SK-N-SH treated with all-trans-retinoic acid at 6 μM for 48 hours (cell line): ENCODE measurements around the gene TACC3.

ENCODE experiments used
- ATAC-seq: fragments of 200-7000 bp; cut with Tn5 transposase; 3 replicates; pipeline ENCODE4 v1.9.1; 2020; ENCODE audit warnings: mild to moderate bottlenecking, moderate library complexity
- ARNTL ChIP-seq: fragments of 450-650 bp; formaldehyde crosslinking; IDR thresholded peaks from 2 replicates; pipeline ENCODE4 v1.5.0; 2020; ENCODE audit warnings: low read depth, mild to moderate bottlenecking, moderate library complexity, borderline replicate concordance
- CSDC2 ChIP-seq: fragments of 250-450 bp; sonication (Bioruptor Pico); IDR thresholded peaks from 2 replicates; pipeline ENCODE4 v1.5.0; 2020; ENCODE audit warnings: mild to moderate bottlenecking, moderate library complexity
- ESRRG ChIP-seq: fragments of 250-450 bp; sonication (Bioruptor Pico); IDR thresholded peaks from 2 replicates; pipeline ENCODE4 v1.6.1; 2021; ENCODE audit warnings: mild to moderate bottlenecking
- ISL1 ChIP-seq: fragments of 250-450 bp; sonication (Bioruptor Pico); IDR thresholded peaks from 2 replicates; pipeline ENCODE4 v2.1.2; 2022; ENCODE audit warnings: mild to moderate bottlenecking, moderate library complexity
- PPARA ChIP-seq: fragments of 250-450 bp; sonication (Bioruptor Pico); IDR thresholded peaks from 2 replicates; pipeline ENCODE4 v1.5.0; 2020; ENCODE audit warnings: mild to moderate bottlenecking, borderline replicate concordance
- RARB ChIP-seq: fragments of 250-450 bp; sonication (Bioruptor Pico); IDR thresholded peaks from 2 replicates; pipeline ENCODE4 v1.8.0; 2021; ENCODE audit warnings: mild to moderate bottlenecking, moderate library complexity
- SNAI2 ChIP-seq: fragments of 250-450 bp; sonication (Bioruptor Pico); IDR thresholded peaks from 2 replicates; pipeline ENCODE4 v1.5.0; 2020; ENCODE audit warnings: mild to moderate bottlenecking, moderate library complexity
- TCF4 ChIP-seq: fragments of 250-450 bp; sonication (Bioruptor Pico); IDR thresholded peaks from 2 replicates; pipeline ENCODE4 v1.8.0; 2021; ENCODE audit warnings: mild to moderate bottlenecking, moderate library complexity, borderline replicate concordance
- TOX ChIP-seq: fragments of 250-450 bp; sonication (Bioruptor Pico); IDR thresholded peaks from 2 replicates; pipeline ENCODE4 v1.8.0; 2021; ENCODE audit warnings: mild to moderate bottlenecking, moderate library complexity, borderline replicate concordance
- ZC3H10 ChIP-seq: fragments of 250-450 bp; sonication (Bioruptor Pico); IDR thresholded peaks from 2 replicates; pipeline ENCODE4 v1.5.1; 2021; ENCODE audit warnings: mild to moderate bottlenecking, moderate library complexity
- ZFP3 ChIP-seq: fragments of 250-450 bp; sonication (Bioruptor Pico); IDR thresholded peaks from 2 replicates; pipeline ENCODE4 v1.5.0; 2020; ENCODE audit warnings: mild to moderate bottlenecking, moderate library complexity
- ZFP30 ChIP-seq: fragments of 450-650 bp; formaldehyde crosslinking; IDR thresholded peaks from 2 replicates; pipeline ENCODE4 v1.5.0; 2022; ENCODE audit warnings: mild to moderate bottlenecking, moderate library complexity
- ZNF565 ChIP-seq: fragments of 450-650 bp; formaldehyde crosslinking; conservative IDR thresholded peaks from 2 replicates; pipeline ENCODE4 v1.5.0; 2020; ENCODE audit warnings: low read depth, mild to moderate bottlenecking, moderate library complexity
- TF ChIP-seq, protein P1 (sequence below): fragments of 250-450 bp; sonication (Bioruptor Pico); IDR thresholded peaks from 2 replicates; pipeline ENCODE4 v1.5.1; 2021; ENCODE audit warnings: mild to moderate bottlenecking, moderate library complexity
- TF ChIP-seq, protein P2 (sequence below): fragments of 250-450 bp; sonication (Bioruptor Pico); IDR thresholded peaks from 2 replicates; pipeline ENCODE4 v1.5.0; 2020; ENCODE audit warnings: mild to moderate bottlenecking, moderate library complexity
- TF ChIP-seq, protein P3 (sequence below): fragments of 250-450 bp; sonication (Bioruptor Pico); IDR thresholded peaks from 2 replicates; pipeline ENCODE4 v1.5.1; 2020; ENCODE audit warnings: low read depth, mild to moderate bottlenecking, moderate library complexity
- TF ChIP-seq, protein P4 (sequence below): fragments of 250-450 bp; sonication (Bioruptor Pico); IDR thresholded peaks from 2 replicates; pipeline ENCODE4 v1.8.0; 2021; ENCODE audit warnings: low read depth, mild to moderate bottlenecking, moderate library complexity, borderline replicate concordance
- TF ChIP-seq, protein P5 (sequence below): fragments of 250-450 bp; sonication (Bioruptor Pico); IDR thresholded peaks from 2 replicates; pipeline ENCODE4 v1.8.0; 2020; ENCODE audit warnings: mild to moderate bottlenecking, moderate library complexity, borderline replicate concordance

TACC3 gene

DNA sequence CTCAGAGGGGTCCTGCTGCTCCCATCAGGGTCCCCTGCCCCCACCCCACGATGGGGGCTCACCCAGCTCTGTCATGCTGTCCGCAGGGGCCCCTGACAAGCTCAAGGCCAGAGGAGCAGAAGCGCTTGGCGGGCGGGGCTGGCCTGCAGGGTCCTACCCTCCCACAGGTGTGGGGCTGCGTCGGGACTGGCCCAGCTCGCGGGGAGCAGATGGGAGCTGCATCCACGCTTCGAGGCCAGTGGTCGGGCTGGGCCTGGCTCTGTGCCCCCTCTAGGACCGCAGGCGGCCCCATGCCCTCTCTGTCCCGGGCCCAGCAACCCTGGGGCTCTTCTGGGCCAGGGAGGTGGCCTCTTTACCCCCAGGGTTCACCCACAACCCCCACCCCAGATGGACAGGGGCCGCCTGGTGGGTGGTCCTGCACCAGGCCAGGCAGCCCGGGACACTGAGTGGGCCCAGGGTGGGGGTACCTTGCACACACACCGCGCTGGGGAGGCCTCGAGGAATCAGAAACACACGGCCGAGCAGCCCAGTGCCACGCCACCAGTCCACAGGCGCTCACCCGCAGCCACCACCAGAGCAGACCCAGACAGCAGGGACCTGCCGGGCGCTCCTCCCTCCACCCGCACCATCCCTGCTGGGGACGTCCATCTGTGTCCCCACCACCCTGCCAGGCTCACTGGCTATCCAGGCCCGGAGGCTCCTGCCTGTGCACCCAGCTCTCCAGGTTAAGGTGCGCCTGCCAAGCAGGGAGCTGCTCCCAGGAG lies 30.0 kb downstream of the TACC3 start (continued):
- no peak for TF ChIP-seq TOX (CRISPR knock-in tag)
- no peak for TF ChIP-seq ESRRG (CRISPR knock-in tag)
- TF ChIP-seq ISL1 (CRISPR knock-in tag), result no peak
- TF ChIP-seq, protein P1, sequence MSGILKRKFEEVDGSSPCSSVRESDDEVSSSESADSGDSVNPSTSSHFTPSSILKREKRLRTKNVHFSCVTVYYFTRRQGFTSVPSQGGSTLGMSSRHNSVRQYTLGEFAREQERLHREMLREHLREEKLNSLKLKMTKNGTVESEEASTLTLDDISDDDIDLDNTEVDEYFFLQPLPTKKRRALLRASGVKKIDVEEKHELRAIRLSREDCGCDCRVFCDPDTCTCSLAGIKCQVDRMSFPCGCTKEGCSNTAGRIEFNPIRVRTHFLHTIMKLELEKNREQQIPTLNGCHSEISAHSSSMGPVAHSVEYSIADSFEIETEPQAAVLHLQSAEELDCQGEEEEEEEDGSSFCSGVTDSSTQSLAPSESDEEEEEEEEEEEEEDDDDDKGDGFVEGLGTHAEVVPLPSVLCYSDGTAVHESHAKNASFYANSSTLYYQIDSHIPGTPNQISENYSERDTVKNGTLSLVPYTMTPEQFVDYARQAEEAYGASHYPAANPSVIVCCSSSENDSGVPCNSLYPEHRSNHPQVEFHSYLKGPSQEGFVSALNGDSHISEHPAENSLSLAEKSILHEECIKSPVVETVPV, result no peak
- TF ChIP-seq, protein P2, sequence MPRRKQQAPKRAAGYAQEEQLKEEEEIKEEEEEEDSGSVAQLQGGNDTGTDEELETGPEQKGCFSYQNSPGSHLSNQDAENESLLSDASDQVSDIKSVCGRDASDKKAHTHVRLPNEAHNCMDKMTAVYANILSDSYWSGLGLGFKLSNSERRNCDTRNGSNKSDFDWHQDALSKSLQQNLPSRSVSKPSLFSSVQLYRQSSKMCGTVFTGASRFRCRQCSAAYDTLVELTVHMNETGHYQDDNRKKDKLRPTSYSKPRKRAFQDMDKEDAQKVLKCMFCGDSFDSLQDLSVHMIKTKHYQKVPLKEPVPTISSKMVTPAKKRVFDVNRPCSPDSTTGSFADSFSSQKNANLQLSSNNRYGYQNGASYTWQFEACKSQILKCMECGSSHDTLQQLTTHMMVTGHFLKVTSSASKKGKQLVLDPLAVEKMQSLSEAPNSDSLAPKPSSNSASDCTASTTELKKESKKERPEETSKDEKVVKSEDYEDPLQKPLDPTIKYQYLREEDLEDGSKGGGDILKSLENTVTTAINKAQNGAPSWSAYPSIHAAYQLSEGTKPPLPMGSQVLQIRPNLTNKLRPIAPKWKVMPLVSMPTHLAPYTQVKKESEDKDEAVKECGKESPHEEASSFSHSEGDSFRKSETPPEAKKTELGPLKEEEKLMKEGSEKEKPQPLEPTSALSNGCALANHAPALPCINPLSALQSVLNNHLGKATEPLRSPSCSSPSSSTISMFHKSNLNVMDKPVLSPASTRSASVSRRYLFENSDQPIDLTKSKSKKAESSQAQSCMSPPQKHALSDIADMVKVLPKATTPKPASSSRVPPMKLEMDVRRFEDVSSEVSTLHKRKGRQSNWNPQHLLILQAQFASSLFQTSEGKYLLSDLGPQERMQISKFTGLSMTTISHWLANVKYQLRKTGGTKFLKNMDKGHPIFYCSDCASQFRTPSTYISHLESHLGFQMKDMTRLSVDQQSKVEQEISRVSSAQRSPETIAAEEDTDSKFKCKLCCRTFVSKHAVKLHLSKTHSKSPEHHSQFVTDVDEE (CRISPR knock-in tag), result no peak
- no peak for TF ChIP-seq PPARA (CRISPR knock-in tag)
- TF ChIP-seq ZFP30 (CRISPR knock-in tag), result no peak
- no peak for TF ChIP-seq ZFP3
- no peak for TF ChIP-seq TCF4
- TF ChIP-seq SNAI2 (CRISPR knock-in tag), result no peak

DNA sequence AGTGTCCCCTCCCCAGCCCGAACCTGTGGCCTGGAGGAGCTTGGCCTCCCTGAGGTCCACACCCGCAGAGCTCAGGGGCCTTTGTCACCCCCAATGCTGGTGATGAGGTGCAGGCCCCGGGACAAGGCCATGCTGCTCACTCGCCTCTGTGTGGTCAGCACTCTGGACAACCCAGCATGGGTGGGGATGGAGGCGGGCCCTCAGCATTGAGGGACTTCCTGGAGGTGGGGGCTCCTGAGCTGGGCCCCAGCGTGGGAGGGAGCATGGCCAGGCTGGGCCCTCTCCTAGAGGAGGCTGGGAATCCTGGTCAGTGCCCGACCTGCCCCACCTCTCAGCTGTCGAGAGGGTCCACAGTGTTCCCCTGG lies 30.6 kb downstream of the TACC3 start:
- ATAC-seq, result no peak
- TF ChIP-seq, protein P3, sequence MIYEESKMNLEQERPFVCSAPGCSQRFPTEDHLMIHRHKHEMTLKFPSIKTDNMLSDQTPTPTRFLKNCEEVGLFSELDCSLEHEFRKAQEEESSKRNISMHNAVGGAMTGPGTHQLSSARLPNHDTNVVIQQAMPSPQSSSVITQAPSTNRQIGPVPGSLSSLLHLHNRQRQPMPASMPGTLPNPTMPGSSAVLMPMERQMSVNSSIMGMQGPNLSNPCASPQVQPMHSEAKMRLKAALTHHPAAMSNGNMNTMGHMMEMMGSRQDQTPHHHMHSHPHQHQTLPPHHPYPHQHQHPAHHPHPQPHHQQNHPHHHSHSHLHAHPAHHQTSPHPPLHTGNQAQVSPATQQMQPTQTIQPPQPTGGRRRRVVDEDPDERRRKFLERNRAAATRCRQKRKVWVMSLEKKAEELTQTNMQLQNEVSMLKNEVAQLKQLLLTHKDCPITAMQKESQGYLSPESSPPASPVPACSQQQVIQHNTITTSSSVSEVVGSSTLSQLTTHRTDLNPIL (CRISPR knock-in tag), result no peak
- TF ChIP-seq, protein P1, result no peak
- TF ChIP-seq CSDC2 (CRISPR knock-in tag) (no peak), TOX (CRISPR knock-in tag) (no peak), TCF4 (no peak), ISL1 (CRISPR knock-in tag) (no peak), ZC3H10 (no peak), ARNTL (CRISPR knock-in tag) (no peak), RARB (CRISPR knock-in tag) (no peak), ZNF565 (CRISPR knock-in tag) (no peak)
- TF ChIP-seq, protein P4, sequence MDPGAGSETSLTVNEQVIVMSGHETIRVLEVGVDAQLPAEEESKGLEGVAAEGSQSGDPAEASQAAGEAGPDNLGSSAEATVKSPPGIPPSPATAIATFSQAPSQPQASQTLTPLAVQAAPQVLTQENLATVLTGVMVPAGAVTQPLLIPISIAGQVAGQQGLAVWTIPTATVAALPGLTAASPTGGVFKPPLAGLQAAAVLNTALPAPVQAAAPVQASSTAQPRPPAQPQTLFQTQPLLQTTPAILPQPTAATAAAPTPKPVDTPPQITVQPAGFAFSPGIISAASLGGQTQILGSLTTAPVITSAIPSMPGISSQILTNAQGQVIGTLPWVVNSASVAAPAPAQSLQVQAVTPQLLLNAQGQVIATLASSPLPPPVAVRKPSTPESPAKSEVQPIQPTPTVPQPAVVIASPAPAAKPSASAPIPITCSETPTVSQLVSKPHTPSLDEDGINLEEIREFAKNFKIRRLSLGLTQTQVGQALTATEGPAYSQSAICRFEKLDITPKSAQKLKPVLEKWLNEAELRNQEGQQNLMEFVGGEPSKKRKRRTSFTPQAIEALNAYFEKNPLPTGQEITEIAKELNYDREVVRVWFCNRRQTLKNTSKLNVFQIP, result no peak
- TF ChIP-seq, protein P5, sequence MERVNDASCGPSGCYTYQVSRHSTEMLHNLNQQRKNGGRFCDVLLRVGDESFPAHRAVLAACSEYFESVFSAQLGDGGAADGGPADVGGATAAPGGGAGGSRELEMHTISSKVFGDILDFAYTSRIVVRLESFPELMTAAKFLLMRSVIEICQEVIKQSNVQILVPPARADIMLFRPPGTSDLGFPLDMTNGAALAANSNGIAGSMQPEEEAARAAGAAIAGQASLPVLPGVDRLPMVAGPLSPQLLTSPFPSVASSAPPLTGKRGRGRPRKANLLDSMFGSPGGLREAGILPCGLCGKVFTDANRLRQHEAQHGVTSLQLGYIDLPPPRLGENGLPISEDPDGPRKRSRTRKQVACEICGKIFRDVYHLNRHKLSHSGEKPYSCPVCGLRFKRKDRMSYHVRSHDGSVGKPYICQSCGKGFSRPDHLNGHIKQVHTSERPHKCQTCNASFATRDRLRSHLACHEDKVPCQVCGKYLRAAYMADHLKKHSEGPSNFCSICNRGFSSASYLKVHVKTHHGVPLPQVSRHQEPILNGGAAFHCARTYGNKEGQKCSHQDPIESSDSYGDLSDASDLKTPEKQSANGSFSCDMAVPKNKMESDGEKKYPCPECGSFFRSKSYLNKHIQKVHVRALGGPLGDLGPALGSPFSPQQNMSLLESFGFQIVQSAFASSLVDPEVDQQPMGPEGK (CRISPR knock-in tag), result no peak
